ENCODE data around the gene SETD2.
A peak's percentile ranks its signal among the peaks of the same experiment; 100 is the strongest.

The SETD2 gene

DNA sequence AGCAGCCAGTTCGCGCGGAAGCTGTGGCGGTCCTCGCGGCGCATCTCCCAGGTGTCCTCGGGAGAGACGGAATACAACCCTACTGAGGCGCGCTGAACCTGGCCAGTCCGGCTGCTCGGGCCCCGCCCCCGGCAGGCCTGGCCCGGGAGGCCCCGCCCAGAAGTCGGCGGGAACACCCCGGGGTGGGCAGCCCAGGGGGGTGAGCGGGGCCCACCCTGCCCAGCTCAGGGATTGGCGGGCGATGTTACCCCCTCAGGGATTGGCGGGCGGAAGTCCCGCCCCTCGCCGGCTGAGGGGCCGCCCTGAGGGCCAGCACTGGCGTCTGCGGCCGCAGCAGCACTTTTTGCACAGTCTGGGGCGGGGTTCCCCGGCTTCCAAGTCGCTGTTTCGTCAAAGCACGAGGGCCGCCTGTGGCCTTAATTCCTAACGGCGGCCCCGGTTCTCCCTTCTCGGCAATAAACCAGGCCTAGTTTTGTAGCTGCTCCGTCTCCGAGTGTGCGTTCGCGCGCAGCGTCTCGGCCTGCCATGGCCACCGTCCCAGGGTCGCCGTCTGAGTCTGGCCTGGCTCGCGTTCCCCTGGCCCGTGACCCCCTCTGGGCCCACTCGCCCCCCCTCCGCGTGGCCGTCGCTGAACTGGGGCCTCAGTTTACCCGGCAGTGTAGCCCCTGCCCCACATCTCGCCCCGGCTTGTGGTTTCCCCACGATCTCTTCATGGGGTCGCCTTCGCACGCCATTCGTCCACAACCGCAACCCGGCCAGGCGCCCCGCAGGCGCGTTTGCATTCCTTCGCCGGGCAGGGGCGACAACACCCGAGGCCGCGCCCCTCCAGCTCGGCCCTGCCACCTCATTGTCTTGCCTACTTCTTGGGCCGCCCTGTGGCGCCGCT, 154.4 kb downstream of the SETD2 start:
- peak; percentile 85 for DNase-seq (ENCODE audit: low spot score)

DNA sequence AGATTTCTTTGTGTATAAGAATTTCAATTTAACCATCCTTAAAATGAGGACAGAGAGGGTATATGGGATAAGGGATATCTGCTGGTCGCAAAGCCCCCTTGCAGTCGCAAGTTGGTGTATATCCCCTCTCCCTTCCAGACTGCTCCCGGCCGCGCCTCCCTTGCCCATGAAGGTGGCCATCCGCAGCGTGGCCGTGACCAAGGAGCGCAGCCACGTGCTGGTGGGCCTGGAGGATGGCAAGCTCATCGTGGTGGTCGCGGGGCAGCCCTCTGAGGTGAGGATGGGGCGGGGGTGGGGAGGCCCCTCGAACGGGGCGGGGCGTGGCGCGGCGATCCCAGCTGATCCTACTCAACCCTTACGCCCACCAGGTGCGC, 155.1 kb downstream of the SETD2 start:
- DNase-seq (ENCODE audit: low spot score) = no peak

DNA sequence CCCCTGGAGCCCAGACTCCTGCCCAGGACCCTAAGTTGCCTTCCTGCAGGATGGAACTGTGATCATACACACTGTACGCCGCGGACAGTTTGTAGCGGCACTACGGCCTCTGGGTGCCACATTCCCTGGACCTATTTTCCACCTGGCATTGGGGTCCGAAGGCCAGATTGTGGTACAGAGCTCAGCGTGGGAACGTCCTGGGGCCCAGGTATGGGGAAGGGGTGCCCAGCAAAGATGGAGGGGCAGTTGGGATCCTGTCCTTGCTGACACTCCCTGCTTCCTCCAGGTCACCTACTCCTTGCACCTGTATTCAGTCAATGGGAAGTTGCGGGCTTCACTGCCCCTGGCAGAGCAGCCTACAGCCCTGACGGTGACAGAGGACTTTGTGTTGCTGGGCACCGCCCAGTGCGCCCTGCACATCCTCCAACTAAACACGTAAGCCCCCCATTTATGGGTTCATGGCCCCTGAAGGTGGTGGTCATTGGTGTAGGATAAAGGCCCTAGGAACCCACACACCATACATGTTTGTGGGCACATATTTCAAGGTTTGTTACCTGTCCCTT, 155.6 kb downstream of the SETD2 start:
- DNase-seq (ENCODE audit: low spot score) = no peak

DNA sequence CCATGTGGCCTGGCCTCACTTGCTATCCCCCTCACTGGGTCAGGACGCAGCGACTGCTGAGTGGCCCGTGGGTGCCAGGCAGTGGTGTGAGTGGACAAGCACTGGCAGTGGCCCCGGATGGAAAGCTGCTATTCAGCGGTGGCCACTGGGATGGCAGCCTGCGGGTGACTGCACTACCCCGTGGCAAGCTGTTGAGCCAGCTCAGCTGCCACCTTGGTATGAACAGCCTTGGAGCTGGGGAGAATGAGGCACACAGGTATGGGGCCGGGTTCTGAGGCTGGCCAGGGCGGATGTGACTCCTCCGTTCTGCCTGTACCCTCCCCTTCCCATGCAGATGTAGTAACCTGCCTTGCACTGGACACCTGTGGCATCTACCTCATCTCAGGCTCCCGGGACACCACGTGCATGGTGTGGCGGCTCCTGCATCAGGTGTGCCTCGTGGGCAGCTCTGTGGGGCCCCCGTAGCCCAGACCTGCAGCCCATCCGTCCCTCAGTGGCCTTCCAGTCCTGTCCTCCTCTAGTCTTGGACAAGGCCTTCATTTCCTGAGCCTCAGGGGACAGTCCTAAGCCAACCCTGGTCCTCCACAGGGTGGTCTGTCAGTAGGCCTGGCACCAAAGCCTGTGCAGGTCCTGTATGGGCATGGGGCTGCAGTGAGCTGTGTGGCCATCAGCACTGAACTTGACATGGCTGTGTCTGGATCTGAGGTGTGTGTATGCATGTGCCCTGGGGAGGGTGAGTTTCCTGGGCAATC, 156.3 kb downstream of the SETD2 start:
- no peak for DNase-seq (ENCODE audit: low spot score)

DNA sequence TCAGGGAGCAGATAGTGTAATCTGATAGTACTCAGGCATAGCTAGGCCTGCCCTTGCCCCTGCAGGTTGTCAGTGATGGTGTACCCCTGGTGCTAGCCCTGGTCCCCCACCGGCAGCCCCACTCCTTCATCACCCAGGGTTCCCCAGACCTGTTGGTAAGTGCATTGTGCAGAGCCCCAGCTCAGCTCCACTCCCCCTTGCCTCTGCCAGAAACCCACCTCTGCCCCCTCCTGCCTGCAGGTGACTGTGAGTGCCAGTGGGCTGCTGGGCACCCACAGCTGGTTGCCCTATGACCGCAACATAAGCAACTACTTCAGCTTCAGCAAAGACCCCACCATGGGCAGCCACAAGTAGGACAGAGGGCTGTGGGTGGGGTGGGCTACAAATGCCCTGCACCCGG, 156.9 kb downstream of the SETD2 start:
- no peak for DNase-seq (ENCODE audit: low spot score)

DNA sequence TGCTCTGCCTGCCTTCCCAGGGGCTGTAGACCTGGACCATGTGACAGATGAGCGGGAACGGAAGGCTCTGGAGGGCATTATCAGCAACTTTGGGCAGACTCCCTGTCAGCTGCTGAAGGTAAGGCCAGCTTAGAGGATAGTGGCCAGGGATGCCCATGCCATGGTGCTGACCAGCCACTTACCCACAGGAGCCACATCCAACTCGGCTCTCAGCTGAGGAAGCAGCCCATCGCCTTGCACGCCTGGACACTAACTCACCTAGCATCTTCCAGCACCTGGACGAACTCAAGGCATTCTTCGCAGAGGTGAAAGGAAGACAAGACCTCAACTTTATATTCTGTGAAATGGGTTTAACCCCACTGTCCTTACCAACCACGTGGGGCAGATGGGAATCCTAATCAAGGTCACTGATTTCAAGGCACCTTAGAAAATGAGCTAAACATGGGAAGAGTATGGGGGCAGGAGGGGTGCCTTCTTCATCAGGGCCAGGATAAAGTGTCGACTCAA, 157.7 kb downstream of the SETD2 start:
- DNase-seq (ENCODE audit: low spot score) = no peak

DNA sequence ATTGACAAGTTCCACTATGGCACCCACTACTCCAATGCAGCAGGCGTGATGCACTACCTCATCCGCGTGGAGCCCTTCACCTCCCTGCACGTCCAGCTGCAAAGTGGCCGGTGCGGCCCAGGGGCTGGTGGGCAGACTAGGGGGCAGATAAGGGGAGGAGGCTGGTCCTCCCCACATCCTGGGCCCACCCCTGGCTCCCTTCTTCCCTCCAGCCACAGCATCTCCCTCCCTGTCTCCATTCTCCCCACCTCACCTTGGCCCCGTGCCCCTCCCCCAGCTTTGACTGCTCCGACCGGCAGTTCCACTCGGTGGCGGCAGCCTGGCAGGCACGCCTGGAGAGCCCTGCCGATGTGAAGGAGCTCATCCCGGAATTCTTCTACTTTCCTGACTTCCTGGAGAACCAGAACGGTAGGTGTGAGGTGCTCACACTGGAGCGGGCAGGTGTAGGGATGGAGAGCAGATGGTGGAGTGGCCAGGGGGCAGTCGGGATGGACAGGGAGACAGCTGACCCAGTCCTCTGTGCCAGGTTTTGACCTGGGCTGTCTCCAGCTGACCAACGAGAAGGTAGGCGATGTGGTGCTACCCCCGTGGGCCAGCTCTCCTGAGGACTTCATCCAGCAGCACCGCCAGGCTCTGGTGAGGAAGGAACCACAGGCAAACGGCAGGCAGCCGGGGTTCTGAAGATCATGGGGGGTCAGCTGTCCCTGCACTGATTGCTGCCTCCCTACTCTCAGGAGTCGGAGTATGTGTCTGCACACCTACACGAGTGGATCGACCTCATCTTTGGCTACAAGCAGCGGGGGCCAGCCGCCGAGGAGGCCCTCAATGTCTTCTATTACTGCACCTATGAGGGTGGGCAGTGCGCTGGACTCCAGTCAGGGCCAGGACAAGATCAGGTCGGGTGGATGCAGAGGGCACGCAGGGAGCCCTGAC, 158.4 kb downstream of the SETD2 start:
- no peak for DNase-seq (ENCODE audit: low spot score)

DNA sequence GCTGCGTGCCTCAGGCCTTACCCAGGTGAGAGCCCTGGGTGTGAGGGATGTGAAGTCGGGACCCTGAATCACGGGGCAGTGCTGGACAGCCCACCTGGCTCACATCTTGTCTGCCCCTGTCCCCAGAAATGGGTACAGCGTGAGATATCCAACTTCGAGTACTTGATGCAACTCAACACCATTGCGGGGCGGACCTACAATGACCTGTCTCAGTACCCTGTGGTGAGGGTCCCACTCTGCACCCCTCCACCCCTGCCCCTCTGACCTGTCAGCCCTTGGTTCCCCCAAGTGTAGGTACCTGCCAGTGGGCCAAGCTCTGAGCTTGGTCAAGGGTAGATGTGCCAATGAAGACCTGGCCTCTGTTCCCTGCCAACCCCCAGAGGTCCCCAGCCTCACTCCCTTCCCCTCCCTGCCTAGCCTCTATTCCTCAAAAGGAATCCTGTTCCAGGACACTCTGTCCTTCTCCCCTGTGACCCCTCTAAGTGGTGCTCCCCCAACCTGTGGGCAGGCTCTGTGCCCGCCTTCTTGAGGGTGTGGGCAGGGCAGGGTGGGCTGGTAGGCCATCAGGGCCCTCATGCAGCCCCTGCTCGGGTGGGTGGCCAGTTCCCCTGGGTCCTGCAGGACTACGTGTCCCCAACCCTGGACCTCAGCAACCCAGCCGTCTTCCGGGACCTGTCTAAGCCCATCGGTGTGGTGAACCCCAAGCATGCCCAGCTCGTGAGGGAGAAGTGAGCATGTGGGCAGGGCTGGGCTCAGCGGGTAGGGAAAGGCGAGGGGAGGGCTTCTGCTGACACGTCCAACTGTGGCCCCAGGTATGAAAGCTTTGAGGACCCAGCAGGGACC, 159.3 kb downstream of the SETD2 start:
- no peak for DNase-seq (ENCODE audit: low spot score)

DNA sequence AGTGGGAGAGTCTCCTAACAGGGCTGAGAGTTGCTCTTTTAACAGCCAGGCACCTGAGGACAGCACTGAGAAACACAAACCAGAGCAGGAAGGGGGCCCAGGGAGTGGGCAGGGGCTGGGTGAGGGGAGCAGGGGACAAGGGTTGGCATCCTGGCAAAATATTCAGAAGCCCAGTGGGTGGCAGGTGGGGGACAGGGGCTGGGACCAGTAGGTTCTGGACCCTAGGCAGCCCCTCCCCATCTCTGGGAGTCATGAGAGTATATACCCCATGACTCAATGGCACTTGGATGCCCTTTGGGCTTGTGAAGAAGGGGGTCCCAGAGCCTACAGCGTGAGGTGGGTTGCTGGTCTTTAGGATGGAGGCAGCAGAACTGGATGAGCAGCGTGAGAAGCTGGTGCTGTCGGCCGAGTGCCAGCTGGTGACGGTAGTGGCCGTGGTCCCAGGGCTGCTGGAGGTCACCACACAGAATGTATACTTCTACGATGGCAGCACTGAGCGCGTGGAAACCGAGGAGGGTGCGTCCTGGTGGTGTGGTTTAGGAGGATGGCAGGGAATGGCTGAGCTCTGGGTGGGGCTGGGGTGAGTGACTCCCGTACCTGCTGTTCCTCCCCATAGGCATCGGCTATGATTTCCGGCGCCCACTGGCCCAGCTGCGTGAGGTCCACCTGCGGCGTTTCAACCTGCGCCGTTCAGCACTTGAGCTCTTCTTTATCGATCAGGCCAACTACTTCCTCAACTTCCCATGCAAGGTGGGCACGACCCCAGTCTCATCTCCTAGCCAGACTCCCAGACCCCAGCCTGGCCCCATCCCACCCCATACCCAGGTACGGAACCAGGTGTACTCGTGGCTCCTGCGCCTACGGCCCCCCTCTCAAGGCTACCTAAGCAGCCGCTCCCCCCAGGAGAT, 160.2 kb downstream of the SETD2 start:
- DNase-seq (ENCODE audit: low spot score) = no peak

DNA sequence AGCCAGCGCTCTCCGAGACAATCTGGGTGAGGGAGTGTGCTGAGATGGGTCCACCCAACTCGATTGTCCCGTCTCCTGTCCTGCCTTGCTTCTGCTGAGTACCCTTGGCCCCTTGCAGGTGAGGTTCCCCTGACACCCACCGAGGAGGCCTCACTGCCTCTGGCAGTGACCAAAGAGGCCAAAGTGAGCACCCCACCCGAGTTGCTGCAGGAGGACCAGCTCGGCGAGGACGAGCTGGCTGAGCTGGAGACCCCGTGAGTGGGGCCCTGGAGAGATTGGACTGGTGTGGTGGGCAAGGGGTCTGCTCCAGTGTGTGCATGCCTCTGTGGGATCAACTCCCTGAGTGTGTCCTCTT, 160.9 kb downstream of the SETD2 start:
- DNase-seq (ENCODE audit: low spot score) = no peak

DNA sequence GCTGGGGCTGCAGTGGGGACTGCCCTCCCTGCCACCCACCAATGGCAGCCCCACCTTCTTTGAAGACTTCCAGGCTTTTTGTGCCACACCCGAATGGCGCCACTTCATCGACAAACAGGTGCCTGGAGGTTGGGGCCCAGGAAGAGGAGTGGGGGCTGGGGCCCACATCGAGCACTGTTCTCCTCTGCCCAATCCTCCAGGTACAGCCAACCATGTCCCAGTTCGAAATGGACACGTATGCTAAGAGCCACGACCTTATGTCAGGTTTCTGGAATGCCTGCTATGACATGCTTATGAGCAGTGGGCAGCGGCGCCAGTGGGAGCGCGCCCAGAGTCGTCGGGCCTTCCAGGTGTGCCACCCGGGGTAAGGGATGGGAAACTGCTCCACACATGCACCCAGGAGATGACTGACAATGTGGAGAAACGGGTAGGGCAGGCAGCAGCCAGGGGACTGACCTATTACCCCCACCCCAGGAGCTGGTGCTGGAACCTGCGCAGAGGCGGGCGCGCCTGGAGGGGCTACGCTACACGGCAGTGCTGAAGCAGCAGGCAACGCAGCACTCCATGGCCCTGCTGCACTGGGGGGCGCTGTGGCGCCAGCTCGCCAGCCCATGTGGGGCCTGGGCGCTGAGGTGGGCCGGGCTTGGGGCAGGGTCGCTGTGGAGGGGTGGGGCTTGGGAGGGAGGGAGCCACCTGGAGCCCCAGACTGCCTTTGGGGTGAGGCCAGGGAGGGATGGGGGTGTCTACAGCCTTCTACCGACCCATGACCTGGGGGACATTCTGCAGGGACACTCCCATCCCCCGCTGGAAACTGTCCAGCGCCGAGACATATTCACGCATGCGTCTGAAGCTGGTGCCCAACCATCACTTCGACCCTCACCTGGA, 161.5 kb downstream of the SETD2 start:
- no peak for DNase-seq (ENCODE audit: low spot score)

DNA sequence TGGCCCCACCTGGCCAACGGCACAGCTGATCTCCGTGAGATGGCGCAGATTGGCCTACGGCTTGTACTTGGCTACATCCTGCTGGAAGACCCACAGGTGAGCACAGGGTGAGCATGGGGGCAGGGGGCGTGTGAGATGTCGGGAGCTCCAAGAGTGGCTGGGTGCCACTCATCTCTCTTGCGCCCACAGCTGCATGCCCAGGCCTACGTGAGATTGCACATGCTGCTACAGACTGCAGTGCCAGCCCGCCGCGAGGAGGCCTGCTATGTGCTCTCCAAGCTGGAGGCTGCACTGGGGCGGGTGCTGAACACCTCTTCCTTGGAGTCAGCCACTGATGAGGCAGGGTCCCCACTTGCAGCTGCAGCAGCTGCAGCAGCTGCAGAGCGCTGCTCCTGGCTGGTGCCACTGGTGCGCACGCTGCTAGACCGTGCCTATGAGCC, 162.2 kb downstream of the SETD2 start:
- no peak for DNase-seq (ENCODE audit: low spot score)

DNA sequence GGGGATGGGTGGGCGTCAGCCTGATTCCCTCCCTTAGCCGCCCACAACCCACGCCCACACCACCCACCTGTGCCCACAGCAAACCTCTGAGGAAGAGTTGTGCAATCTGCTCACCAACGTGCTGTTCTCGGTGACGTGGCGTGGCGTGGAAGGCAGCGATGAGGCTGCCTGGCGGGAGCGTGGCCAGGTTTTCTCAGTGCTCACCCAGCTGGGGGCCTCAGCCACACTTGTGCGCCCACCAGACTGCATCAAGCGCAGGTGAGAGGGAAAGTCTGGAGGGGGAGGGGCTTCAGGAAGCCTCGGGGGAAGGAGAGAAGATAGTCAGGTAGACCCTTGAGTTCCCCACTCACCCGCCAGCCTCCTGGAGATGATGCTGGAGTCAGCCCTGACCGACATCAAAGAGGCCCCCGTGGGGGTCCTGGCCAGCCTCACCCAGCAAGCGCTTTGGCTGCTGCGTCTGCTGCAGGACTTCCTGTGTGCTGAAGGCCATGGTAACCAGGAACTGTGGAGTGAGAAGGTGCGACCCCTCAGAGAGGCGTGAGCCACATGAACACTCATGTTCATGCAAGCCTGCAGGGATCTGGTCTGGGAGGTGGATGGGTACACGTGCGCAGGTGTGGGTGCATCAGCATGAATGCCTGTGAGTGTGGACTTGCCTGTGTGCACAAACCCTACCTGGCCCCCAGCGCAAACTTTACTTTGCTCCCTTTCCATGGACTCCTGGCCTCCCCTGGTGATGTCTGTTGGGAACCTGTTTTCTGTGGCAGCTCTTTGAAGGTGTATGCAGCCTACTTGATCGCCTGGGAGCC, 162.8 kb downstream of the SETD2 start:
- DNase-seq (ENCODE audit: low spot score) = no peak

DNA sequence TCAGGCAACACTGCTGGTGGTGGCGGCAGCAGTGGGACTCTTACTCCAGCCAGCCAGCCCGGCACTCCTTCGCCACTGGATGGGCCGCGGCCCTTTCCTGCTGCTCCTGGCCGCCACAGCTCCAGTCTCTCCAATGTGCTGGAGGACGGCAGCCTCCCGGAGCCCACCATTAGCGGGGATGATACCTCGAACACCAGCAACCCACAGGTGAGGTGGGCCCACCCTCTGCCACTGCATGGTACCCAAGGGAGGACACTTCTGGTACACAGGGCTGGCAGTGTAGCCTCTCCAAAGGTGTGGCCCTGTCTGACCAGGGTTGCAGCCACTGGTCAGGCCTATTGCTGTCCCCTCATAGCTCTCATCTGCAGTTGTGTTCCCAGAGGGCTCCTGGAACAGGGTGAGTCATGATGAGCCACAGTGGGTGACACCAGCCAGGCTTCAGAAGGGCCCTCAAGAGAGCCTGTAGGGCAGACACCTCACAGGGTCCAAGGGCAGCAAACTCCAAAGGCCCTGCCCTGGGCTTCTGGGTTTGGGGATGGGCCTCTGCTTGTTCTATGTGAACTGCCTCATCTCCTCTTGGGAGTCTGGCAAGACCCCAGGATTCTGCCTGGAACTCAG, 163.6 kb downstream of the SETD2 start:
- DNase-seq (ENCODE audit: low spot score) = no peak

DNA sequence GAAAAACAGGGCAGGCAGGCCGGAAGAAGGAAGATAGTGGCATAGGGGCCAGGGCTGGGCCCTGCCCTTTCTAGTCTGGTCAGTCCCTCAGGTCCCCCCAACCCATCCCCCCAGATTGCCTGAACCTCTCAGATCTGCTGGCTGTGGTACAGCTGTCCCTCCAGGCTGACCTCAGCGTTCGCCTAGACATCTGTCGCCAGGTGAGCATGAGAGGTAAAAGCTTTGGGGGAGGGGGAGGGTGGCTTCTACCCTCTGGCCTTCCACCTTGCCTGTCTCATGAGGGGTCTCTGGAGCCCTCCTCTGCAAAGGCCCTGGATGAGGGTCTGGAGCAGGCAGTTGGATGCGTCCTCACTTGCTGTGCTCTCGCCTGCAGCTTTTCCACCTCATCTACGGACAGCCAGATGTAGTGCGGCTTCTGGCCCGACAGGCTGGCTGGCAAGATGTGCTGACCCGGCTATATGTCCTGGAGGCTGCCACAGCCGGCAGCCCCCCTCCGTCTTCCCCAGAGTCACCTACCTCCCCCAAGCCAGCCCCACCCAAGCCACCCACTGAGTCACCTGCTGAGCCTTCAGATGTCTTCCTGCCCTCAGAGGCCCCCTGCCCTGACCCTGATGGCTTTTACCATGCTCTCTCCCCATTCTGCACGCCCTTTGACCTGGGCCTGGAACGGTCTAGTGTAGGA, 164.3 kb downstream of the SETD2 start:
- DNase-seq (ENCODE audit: low spot score) = no peak

DNA sequence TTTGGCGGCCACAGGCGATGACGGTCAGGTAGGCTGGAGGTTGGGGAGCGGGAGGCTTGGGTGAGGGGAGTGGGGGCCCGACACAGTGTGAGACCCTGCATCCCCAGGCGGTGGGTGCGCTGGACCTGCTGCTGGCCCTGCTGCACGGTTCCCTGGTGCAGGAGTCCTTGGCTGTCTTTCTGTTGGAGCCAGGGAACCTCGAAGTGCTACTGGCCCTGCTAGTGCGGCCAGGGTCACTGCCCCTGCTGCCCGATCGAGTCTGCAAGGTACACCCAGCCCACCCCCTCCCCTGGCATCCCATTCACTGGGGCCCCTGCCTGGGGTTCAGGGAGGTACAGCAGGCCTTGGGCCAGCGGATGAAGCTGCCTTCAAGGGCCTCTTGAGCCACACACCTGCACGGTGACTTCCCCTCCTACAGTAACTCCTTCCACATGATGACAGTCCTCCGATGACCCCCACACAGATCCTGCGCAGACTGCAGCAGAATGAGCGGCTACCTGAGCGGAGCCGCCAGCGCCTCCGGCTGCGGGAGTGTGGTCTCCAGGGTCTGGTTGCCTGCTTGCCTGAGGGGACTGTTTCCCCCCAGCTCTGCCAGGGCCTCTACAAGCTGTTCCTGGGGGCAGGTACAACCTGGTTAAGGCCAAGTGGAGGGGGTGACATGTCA, 164.9 kb downstream of the SETD2 start:
- DNase-seq (ENCODE audit: low spot score) = no peak
